Choroid plexus epithelial cell (primary cell): Measurements from ENCODE around the gene PWP2.
"Not testable (repeated sequence)": the region's sequence is repeated elsewhere in the genome, so short reads cannot be mapped to it uniquely, and the experiment has no call there.

Experiments used
- DNase-seq: peaks from one replicate; pipeline ENCODE4 v3.0.0-alpha.2; 2010; ENCODE audit warnings: low read depth
- H3K4me3 ChIP-seq: 2 replicates; pipeline ENCODE4 v1.5.1; 2011; ENCODE audit warnings: low read depth, mild to moderate bottlenecking, control low read depth, low read length, moderate library complexity
- CTCF ChIP-seq: conservative IDR thresholded peaks from 2 replicates; pipeline ENCODE4 v1.5.1; 2011; ENCODE audit warnings: low read depth, mild to moderate bottlenecking, control low read depth, inconsistent platforms, low read length, moderate library complexity

The PWP2 gene

GRCh38 chr21:44094832-44095231, 12.4 kb upstream of the PWP2 start:
- no peak for TF ChIP-seq CTCF
- no peak overlapping the region for H3K4me3 ChIP-seq
- no peak for DNase-seq

GRCh38 chr21:44098507-44098906, 8.7 kb upstream of the PWP2 start:
- H3K4me3 ChIP-seq = not testable (repeated sequence)

DNA sequence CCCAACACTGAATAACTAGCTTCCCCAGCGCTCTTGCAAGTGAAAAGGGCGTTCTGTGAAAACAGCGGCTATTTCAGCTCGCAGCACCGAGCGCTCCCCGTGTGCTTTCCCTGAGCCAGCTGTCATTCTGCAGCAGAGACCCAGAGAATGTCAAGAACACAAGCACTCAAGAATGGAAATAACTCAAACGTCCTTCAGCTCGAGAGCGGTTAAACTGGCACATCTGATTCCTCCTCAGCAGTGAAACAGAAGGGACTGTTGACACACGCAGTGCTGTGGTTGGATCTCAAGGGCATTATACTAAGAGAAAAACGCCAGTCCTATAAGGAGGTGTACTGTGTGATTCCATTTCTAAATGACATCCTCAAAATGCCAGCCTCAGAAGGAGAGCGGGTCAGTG, 8.2 kb upstream of the PWP2 start:
- not testable (repeated sequence) for H3K4me3 ChIP-seq, DNase-seq

More at GRCh38 chr21:44098507-44098906, 8.7 kb upstream of the PWP2 start:
- DNase-seq = not testable (repeated sequence)

DNA sequence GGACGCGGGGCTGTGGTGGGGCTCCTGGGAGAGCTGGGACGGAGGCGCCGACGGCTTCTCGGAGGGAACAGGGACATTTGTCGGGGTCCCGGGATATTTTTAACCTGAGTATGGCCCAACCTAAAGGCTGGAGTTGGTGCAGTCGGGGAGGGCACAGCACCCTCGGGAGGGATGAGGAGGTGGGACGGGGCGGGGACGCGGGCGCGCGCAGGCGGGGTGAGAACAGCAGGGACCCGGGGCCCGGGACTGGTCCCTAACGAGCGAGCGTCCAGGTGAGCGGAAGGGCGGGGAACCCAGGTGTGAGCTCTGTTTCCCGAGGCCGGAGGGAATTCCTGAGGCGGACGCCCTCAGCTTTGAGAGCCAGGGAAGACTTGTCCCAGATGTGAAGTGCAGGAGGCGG, 390 bp downstream of the PWP2 start:
- not testable (repeated sequence) for DNase-seq, H3K4me3 ChIP-seq

DNA sequence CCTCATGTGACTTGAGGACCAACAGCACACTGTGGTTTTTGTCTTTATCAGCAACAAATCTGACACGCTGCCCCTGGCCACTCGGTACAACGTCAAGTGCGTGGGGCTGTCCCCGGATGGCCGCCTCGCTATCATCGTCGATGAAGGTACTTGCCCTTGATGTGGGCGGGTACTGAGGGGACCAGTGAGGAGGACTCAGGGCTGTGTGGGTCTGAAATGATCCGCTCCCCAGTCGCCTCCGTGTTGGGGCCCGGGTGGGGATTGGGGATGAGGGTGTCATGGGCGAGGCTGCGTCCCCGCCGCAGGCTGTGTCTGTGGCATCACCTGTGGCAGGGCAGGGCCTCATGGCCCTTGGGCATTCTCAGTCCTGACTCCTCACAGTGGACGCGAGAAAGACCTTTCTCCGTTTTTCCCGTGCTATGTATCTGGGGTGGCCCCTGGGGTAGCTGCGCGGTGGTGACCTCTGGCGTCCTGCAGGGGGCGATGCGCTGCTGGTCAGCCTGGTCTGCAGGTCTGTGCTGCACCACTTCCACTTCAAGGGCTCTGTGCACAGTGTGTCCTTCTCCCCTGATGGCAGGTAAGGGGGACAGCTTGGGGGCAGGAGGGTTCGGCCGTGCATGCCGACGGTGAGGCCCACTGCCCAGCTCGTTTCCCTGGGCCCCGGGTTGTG, 6.6 kb downstream of the PWP2 start:
- not testable (repeated sequence) for H3K4me3 ChIP-seq, DNase-seq

DNA sequence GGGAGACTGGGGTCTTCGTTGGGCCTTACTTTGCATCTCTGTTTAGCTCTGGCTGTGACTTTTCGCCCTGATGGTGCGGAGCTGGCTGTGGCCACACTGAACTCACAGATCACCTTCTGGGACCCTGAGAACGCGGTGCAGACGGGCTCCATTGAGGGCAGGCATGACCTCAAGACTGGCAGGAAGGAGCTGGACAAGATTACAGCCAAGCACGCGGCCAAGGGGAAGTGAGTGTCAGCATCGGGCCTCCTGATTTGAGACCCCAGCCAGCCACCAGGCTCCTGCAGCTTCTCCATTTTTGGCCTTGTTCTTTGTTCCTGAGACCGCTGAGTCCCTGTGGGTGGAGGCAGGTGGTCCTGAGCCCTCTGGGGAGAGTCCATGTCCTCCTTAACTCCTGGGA, 14.9 kb downstream of the PWP2 start:
- not testable (repeated sequence) for DNase-seq, H3K4me3 ChIP-seq

- H3K4me3 ChIP-seq = not testable (repeated sequence)
These were observed 20.6 kb downstream of the PWP2 start for GRCh38 chr21:44127827-44128226.

DNA sequence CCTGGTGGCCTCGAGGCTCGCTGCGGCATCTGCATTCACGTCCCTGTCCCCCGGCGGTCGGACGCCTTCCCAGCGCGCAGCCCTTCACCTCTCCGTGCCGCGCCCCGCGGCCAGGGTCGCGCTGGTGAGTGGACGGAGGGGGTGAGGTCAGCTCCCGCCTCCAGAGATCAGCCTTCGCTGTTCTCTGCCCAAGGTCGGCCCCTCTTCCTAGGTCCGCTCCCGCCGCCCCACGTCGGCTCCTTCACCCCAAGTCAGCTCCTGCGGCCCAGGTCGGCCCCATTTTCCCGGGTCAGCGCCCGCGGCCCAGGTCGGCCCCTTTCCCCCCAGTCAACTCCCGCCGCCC, 26.5 kb downstream of the PWP2 start:
- DNase-seq, H3K4me3 ChIP-seq: not testable (repeated sequence)

More at GRCh38 chr21:44127827-44128226, 20.6 kb downstream of the PWP2 start:
- not testable (repeated sequence) for DNase-seq

GRCh38 chr21:44134732-44135131, 27.5 kb downstream of the PWP2 start:
- not testable (repeated sequence) for H3K4me3 ChIP-seq, DNase-seq

DNA sequence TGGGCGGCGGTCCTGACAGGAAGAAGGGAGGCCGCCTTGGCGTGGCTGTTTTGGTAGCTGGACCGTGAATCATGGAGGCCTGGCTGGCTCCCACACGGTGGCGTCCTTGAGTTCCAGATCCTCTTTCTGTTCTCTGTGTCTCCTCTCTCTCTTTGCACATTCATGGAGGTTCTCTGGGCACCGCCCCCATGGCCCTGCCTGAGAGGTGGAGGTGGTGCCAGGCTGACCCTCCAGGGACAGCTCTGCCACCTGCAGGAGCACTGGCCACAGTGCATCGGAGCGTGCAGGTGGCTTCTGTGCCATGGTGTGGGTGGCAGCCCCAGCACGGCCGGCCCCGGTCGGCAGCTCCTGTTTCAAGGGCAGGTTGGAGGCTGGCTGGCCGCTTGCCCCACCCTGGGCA, 30.8 kb downstream of the PWP2 start:
- DNase-seq = not testable (repeated sequence)

DNA sequence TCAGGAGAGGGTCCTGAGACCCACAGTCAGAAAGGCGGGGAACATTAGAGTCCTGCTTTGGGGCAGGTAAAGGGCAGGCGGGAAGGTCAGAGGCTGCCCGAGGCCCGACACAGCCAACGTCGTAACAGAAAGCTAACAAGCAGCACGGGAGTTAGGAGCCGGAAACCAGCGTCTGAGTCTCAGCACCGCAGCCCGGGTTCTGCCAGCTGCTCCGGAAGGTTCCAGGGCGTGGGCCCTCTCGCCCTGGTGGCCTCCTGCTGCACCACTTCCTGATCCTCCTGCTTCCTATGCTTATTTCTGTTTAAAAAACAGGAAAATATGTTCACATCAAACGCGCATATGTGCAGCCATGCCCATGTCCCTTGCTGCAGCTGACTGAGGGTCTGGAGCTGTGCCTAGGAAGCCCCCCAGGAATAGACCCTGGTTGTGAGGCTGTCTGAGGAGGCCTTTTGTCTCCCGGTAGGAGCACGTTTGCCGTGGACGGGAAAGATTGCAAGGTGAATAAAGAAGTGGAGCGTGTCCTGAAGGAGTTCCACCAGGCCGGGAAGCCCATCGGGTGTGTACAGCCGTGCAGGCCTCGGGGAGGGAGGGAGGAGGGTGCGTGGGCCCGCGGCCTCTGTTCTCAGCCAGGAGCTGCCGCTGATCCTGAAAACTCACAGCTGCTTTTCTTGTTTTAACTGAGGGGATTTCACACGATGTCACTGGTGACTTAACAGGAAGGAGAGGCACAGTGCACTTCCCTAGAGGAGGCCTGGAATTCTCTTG, 32.8 kb downstream of the PWP2 start:
- not testable (repeated sequence) for H3K4me3 ChIP-seq, DNase-seq

More for the DNA sequence above, 30.8 kb downstream of the PWP2 start:
- H3K4me3 ChIP-seq = not testable (repeated sequence)

- not testable (repeated sequence) for H3K4me3 ChIP-seq
These were observed 33.3 kb downstream of the PWP2 start for GRCh38 chr21:44140552-44140932.

DNA sequence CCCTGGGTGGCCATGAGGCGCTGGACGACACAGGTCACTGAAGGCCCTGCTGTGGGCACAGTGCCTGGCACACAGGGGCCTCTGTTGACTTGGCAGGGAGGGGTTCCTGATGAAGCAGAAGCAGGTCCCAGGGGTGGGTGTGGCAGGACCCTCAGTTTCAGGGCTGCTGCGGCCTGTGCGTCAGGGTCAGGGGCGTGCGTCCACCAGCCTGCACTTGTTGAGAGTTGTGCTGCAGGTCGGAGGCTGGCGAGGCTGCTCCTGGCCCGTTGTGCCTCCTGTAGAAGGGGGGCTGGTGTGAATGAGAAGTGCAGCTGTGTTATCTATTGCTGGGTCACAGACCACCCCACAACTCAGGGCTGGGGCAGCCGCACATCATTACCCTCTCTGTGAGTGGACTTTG, 35.3 kb downstream of the PWP2 start:
- H3K4me3 ChIP-seq, DNase-seq: not testable (repeated sequence)

More at GRCh38 chr21:44140552-44140932, 33.3 kb downstream of the PWP2 start:
- not testable (repeated sequence) for DNase-seq

DNA sequence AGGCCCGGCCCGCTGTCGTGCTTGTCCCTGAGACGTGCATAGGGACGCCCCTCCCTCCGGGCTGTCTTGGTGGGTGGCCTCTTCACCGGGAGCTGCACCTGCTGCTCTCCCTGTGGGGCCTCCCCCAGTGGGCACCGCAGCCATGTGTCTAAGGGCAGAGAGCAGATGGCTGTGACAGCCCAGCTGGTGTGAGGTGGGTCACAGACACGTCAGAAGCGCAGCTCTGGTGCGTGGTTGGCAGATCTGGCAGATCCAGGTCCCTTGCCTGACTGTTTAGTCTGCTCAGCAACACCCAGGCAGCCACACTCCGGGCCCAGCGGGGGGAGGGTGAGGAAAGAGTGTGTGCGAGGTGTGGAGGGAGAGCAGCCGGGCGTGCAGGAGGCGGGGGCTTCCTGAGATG, 36.2 kb downstream of the PWP2 start:
- not testable (repeated sequence) for H3K4me3 ChIP-seq, DNase-seq

DNA sequence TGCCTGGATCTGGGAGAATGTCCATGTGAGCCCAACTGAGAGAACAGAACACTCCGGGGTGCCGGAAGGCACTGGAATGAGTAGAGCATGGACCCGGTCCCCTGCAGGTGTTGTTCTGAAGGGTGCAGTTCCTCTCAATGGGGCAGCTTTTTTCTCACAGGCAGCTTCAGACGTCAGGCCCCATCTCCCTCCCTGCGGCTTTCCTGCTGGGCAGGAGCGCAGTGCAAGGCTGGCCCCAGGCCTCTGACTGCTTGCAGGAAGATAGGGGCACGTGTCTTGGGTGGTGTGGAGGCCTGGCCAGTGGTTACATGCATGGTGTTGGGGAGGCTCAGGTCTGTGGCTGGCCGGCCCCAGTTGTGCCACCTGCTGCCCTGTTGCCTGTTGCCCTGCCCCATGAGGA, 36.8 kb downstream of the PWP2 start:
- DNase-seq, H3K4me3 ChIP-seq: not testable (repeated sequence)

DNA sequence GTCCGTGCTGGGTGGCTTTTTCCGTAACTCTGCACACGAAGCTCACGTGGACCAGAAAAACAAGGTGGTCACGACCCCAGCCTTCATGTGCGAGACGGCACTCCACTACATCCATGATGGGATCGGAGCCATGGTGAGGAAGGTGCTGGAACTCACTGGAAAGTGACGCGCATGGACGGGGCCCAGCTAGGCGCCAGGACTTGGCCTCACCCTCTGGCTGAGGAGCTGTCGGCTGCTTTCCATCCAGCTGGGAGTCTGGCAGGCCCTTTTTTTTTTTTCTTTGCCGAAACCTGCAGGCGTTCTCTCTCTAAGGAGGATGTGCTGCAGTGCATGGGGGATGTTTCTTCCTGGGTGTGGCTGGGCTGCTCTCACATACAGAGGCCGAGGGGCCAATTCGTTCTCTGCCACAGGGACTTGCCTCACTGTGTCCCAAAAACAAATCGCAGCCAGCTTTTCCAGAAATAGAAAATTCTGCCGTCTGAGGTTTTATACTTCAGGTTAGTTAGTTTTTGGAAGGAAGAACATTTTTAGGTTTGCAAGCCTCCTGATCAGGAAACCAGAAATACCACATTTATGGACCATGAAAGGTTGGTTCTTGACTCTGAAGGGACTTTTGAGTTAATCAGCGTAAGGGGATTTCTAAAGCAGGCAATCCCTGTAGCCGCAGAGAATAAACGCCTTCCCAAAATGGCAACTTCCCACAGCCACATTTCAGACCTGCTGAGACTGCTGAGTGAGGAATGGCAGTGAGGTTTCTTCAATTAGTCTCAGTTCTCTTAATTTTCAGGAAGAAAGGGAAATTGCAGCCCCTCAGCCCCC, 37.8 kb downstream of the PWP2 start:
- H3K4me3 ChIP-seq, DNase-seq: not testable (repeated sequence)

DNA sequence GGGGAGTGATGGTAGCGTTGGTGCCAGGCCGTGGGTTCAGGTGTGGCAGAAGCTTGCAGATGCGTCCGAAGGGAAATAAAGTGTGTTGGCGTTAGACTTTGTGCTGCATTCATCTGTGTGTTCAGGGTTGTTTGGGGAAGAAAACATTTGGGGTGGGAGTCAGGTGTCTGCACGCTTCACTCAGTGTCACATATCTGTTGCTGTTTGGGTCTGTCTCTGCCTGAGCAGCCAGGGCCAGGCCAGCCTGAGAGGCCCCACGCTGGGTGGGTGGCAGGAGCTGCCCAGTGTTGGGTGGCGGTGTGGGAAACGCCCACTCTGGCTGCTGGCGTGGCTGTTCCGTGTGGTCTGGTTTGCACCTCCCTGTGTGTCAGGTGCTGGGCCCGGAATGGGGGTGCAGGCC, 38.4 kb downstream of the PWP2 start:
- DNase-seq, H3K4me3 ChIP-seq: not testable (repeated sequence)

DNA sequence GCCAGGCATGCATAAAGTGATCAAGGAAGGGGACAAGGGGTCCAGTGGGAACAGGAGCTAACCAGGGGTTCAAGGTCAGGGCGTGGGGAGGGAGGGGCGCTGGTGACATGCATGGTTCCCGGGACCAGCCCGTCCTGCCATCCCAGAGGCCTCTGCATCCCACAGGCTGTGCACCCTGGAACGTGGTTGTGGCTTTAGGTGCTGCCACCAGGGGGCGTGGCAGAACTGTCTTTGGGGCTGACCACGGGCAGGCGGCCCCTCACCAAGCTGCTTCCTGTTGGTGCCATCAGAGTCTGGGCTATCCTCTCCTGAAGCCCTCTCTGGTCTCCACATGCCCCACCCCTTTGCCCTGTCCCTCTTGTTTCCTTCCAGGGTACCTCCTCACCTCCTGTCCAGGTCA, 39.9 kb downstream of the PWP2 start:
- not testable (repeated sequence) for H3K4me3 ChIP-seq, DNase-seq
